ES-I3 (cell line): ENCODE data around the gene SLC4A3.
A peak's percentile ranks its signal among the peaks of the same experiment; 100 is the strongest.

Source experiments
- H3K36me3 ChIP-seq: 2 replicates; pipeline ENCODE4 v1.6.1; 2013; ENCODE audit warnings: mild to moderate bottlenecking, low read length, control low read depth, moderate library complexity; ENCODE audit not compliant: insufficient read depth
- H3K4me1 ChIP-seq: 2 replicates; pipeline ENCODE4 v1.6.1; 2013; ENCODE audit warnings: mild to moderate bottlenecking, control low read depth, low read length; ENCODE audit not compliant: insufficient read depth
- H3K9ac ChIP-seq: 2 replicates; pipeline ENCODE4 v1.6.1; 2013; ENCODE audit warnings: low read depth, mild to moderate bottlenecking, low read length, moderate library complexity
- H3K9me3 ChIP-seq: 2 replicates; pipeline ENCODE4 v1.6.1; 2013; ENCODE audit warnings: mild to moderate bottlenecking, low read length, moderate library complexity; ENCODE audit not compliant: control insufficient read depth, insufficient read depth

SLC4A3 gene

GRCh38 chr2:219627103-219628100 is at the start of gene SLC4A3:
Gene SLC4A3 (plus strand): TSS chr2:219627630. CDS start chr2:219627993, 363 bp downstream.
- H3K36me3 ChIP-seq = no peaks in the 10 kb centered on the region
- peaks cover 9% of the 10 kb centered on the region; the same call in 1 of the 2 replicates for H3K4me1 ChIP-seq
- peak within 1 kb of the TSS; percentile 58 for H3K9ac ChIP-seq
- no peaks in the 10 kb centered on the region for H3K9me3 ChIP-seq

- H3K9me3 ChIP-seq = no peaks in the 10 kb centered on the region
- no peaks in the 10 kb centered on the region for H3K36me3 ChIP-seq
- peaks cover 30% of the 10 kb centered on the region for H3K4me1 ChIP-seq
- H3K9ac ChIP-seq = no peak overlapping the region
These were observed 48.4 kb upstream of the SLC4A3 start for GRCh38 chr2:219578811-219579613.

- Histone ChIP-seq H3K9me3 (no peaks in the 10 kb centered on the region), H3K4me1 (peaks cover 25% of the 10 kb centered on the region), H3K36me3 (no peaks in the 10 kb centered on the region), H3K9ac (no peak overlapping the region)
These were observed 46.1 kb upstream of the SLC4A3 start for GRCh38 chr2:219581346-219581745.

GRCh38 chr2:219591091-219591490 is 36.3 kb upstream of the SLC4A3 start:
- no peak overlapping the region for H3K9ac ChIP-seq
- H3K9me3 ChIP-seq = no peaks in the 10 kb centered on the region
- peaks cover 14% of the 10 kb centered on the region for H3K4me1 ChIP-seq
- no peaks in the 10 kb centered on the region for H3K36me3 ChIP-seq

GRCh38 chr2:219592736-219593135 is 34.7 kb upstream of the SLC4A3 start:
- Histone ChIP-seq H3K9ac (no peak overlapping the region), H3K36me3 (no peaks in the 10 kb centered on the region), H3K4me1 (peaks cover 16% of the 10 kb centered on the region), H3K9me3 (no peaks in the 10 kb centered on the region)

- Histone ChIP-seq H3K9ac (no peak overlapping the region), H3K9me3 (no peaks in the 10 kb centered on the region), H3K36me3 (no peaks in the 10 kb centered on the region), H3K4me1 (peaks cover 16% of the 10 kb centered on the region)
These were observed 34.3 kb upstream of the SLC4A3 start for GRCh38 chr2:219593154-219593553.

- Histone ChIP-seq H3K36me3 (no peaks in the 10 kb centered on the region), H3K4me1 (peaks cover 16% of the 10 kb centered on the region), H3K9ac (peak overlapping the region; percentile 1; the same call in 1 of the 2 replicates), H3K9me3 (no peaks in the 10 kb centered on the region)
These were observed 32.2 kb upstream of the SLC4A3 start for GRCh38 chr2:219595256-219595655.

GRCh38 chr2:219596954-219597551 is 30.4 kb upstream of the SLC4A3 start:
- H3K4me1 ChIP-seq = peaks cover 16% of the 10 kb centered on the region
- H3K9ac ChIP-seq = peak overlapping the region; percentile 82
- H3K36me3 ChIP-seq = no peaks in the 10 kb centered on the region
- H3K9me3 ChIP-seq = no peaks in the 10 kb centered on the region

- H3K9ac ChIP-seq = peak within 1 kb of the TSS; percentile 82
- no peaks in the 10 kb centered on the region for H3K9me3 ChIP-seq
- H3K4me1 ChIP-seq = peaks cover 16% of the 10 kb centered on the region
- H3K36me3 ChIP-seq = no peaks in the 10 kb centered on the region
These were observed 29.7 kb upstream of the SLC4A3 start, which contains the start of gene STK11IP for GRCh38 chr2:219597552-219598307. Gene STK11IP (plus strand): TSS chr2:219597857. CDS start chr2:219598120, 263 bp downstream.

- H3K9ac ChIP-seq = peak overlapping the region; percentile 82
- no peaks in the 10 kb centered on the region for H3K9me3 ChIP-seq
- peaks cover 16% of the 10 kb centered on the region for H3K4me1 ChIP-seq
- no peaks in the 10 kb centered on the region for H3K36me3 ChIP-seq
These were observed 28.9 kb upstream of the SLC4A3 start for GRCh38 chr2:219598308-219599078.

- no peaks in the 10 kb centered on the region for H3K9me3 ChIP-seq
- H3K36me3 ChIP-seq = no peaks in the 10 kb centered on the region
- H3K4me1 ChIP-seq = no peaks in the 10 kb centered on the region; the same call in 1 of the 2 replicates
- H3K9ac ChIP-seq = no peak overlapping the region
These were observed 23.7 kb upstream of the SLC4A3 start for GRCh38 chr2:219603771-219604170.

GRCh38 chr2:219605607-219605954 is 21.8 kb upstream of the SLC4A3 start:
- Histone ChIP-seq H3K36me3 (no peaks in the 10 kb centered on the region; the same call in 1 of the 2 replicates), H3K9ac (no peak overlapping the region)

GRCh38 chr2:219607931-219608330 is 19.5 kb upstream of the SLC4A3 start:
- no peaks in the 10 kb centered on the region for H3K9me3 ChIP-seq
- H3K9ac ChIP-seq = no peak overlapping the region
- H3K36me3 ChIP-seq = no peaks in the 10 kb centered on the region; the same call in 1 of the 2 replicates
- no peaks in the 10 kb centered on the region; the same call in 1 of the 2 replicates for H3K4me1 ChIP-seq

More at GRCh38 chr2:219605607-219605954, 21.8 kb upstream of the SLC4A3 start:
- H3K4me1 ChIP-seq = no peaks in the 10 kb centered on the region; the same call in 1 of the 2 replicates
- no peaks in the 10 kb centered on the region for H3K9me3 ChIP-seq
